Stomach (tissue), 4 donors: Measurements from ENCODE around the gene PRCP.

Experiments used
- POLR2A ChIP-seq, 4 donors: fragments of 450-650 bp; IDR thresholded peaks; one replicate each; pipeline ENCODE4 v1.6.1; 2016; ENCODE audit warnings: antibody characterized with exemption in 4 of 4, control low read depth in 2 of 4, mild to moderate bottlenecking in 1 of 4, moderate library complexity in 1 of 4
- POLR2AphosphoS5 ChIP-seq, 3 donors: sonication (generic); formaldehyde crosslinking; IDR thresholded peaks; one replicate each; pipeline ENCODE4 v1.6.1; 2016; ENCODE audit warnings: antibody characterized with exemption in 3 of 3
- TF ChIP-seq, protein P1 (sequence below), 7 experiments: fragments of 450-650 bp in 4 of 7; fragments of 200-600 bp in 3 of 7; sonication (generic) in 3 of 7; IDR thresholded peaks; one replicate each; pipeline ENCODE4 v1.5.1; 2016 to 2019; ENCODE audit warnings: antibody characterized with exemption in 7 of 7, control low read depth in 2 of 7, mild to moderate bottlenecking in 1 of 7

DNA sequence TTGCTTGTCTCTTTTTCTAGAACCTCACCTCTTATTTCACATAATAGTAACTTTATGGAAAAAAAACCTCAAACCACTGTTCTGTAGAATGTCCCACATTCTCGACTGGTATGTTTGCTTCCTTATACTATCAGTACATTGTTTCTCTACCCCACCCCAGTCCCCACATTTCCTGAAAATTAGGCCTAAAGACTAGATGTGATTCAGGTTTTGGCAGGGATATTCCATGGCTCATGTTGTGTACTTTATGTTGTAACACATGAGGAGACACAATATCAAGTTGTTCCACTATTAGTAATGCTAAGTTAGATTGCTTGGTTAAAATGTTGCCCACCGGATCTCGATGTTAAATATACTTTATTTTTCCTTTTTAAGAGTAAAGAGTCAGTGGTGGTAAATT lies 36.0 kb upstream of the PRCP start:
- TF ChIP-seq, protein P1, sequence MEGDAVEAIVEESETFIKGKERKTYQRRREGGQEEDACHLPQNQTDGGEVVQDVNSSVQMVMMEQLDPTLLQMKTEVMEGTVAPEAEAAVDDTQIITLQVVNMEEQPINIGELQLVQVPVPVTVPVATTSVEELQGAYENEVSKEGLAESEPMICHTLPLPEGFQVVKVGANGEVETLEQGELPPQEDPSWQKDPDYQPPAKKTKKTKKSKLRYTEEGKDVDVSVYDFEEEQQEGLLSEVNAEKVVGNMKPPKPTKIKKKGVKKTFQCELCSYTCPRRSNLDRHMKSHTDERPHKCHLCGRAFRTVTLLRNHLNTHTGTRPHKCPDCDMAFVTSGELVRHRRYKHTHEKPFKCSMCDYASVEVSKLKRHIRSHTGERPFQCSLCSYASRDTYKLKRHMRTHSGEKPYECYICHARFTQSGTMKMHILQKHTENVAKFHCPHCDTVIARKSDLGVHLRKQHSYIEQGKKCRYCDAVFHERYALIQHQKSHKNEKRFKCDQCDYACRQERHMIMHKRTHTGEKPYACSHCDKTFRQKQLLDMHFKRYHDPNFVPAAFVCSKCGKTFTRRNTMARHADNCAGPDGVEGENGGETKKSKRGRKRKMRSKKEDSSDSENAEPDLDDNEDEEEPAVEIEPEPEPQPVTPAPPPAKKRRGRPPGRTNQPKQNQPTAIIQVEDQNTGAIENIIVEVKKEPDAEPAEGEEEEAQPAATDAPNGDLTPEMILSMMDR (IDR thresholded peaks at IDR 0.05), result no peak
- TF ChIP-seq POLR2A (IDR thresholded peaks at IDR 0.05) (no peak), POLR2AphosphoS5 (IDR thresholded peaks at IDR 0.05) (no peak)
